SK-N-MC (cell line): ENCODE results near the gene ISLR.

Source experiments
- EZH2 ChIP-seq: fragments of 200-600 bp; sonication (generic); IDR thresholded peaks from one replicate; pipeline ENCODE4 v1.6.1; 2017; ENCODE audit warnings: antibody characterized with exemption
- FOXP2 ChIP-seq: optimal IDR thresholded peaks from 2 replicates; pipeline ENCODE3; 2011; ENCODE audit warnings: mild to moderate bottlenecking, moderate library complexity; ENCODE audit not compliant: insufficient read depth; ENCODE audit errors: extremely low read length, control extremely low read depth
- POLR2AphosphoS5 ChIP-seq: IDR thresholded peaks from 2 replicates; pipeline ENCODE4 v1.6.1; 2012; ENCODE audit warnings: mild to moderate bottlenecking, low read depth, low read length, borderline replicate concordance

DNA sequence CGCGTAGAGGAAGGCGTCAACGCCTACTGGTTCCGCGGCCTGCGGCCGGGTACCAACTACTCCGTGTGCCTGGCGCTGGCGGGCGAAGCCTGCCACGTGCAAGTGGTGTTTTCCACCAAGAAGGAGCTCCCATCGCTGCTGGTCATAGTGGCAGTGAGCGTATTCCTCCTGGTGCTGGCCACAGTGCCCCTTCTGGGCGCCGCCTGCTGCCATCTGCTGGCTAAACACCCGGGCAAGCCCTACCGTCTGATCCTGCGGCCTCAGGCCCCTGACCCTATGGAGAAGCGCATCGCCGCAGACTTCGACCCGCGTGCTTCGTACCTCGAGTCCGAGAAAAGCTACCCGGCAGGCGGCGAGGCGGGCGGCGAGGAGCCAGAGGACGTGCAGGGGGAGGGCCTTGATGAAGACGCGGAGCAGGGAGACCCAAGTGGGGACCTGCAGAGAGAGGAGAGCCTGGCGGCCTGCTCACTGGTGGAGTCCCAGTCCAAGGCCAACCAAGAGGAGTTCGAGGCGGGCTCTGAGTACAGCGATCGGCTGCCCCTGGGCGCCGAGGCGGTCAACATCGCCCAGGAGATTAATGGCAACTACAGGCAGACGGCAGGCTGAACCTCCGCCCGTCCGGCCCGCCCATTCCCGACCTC lies 39.0 kb upstream of the ISLR start:
- TF ChIP-seq EZH2, result no peak
- no peak for TF ChIP-seq POLR2AphosphoS5
- no peak for TF ChIP-seq FOXP2
